MM.1S (cell line): ENCODE results near the gene TTC38.

Experiments
- DNase-seq: peaks from one replicate; pipeline ENCODE4 v3.0.0-alpha.2; 2015
- H2AFZ ChIP-seq: fragments of 300-600 bp; sonication (generic); 2 replicates; pipeline ENCODE4 v1.6.0; 2016; ENCODE audit warnings: antibody characterized with exemption, low read length
- H3F3A ChIP-seq: fragments of 300-600 bp; sonication (generic); 2 replicates; pipeline ENCODE4 v1.6.1; 2016; ENCODE audit warnings: mild to moderate bottlenecking, antibody characterized with exemption, low read length, moderate library complexity, mixed read lengths; ENCODE audit not compliant: insufficient read depth
- H3K27ac ChIP-seq: fragments of 300-600 bp; sonication (generic); 2 replicates; pipeline ENCODE4 v1.5.1; 2016; ENCODE audit warnings: mild to moderate bottlenecking, low read length
- H3K27me3 ChIP-seq: fragments of 300-600 bp; sonication (generic); replicated peaks from 2 replicates; pipeline ENCODE4 v1.6.0; 2016; ENCODE audit warnings: low read length; ENCODE audit not compliant: insufficient read depth
- H3K36me3 ChIP-seq: fragments of 300-600 bp; sonication (generic); replicated peaks from 2 replicates; pipeline ENCODE4 v1.6.1; 2016; ENCODE audit warnings: mild to moderate bottlenecking, low read length, mixed read lengths; ENCODE audit not compliant: insufficient read depth
- H3K4me1 ChIP-seq: fragments of 300-600 bp; sonication (generic); 2 replicates; pipeline ENCODE4 v1.6.1; 2016; ENCODE audit warnings: low read length, mixed read lengths
- H3K4me2 ChIP-seq: fragments of 300-600 bp; sonication (generic); 2 replicates; pipeline ENCODE4 v1.6.0; 2016; ENCODE audit warnings: low read depth, low read length
- H3K4me3 ChIP-seq: fragments of 300-600 bp; sonication (generic); 2 replicates; pipeline ENCODE4 v1.5.1; 2016; ENCODE audit warnings: low read length, mixed read lengths
- H3K79me2 ChIP-seq: fragments of 300-600 bp; sonication (generic); 2 replicates; pipeline ENCODE4 v1.6.1; 2016; ENCODE audit warnings: mixed run types, low read length, mixed read lengths
- H3K9ac ChIP-seq: fragments of 300-600 bp; sonication (generic); 2 replicates; pipeline ENCODE4 v1.6.1; 2016; ENCODE audit warnings: low read length, mixed read lengths
- H3K9me2 ChIP-seq: fragments of 300-600 bp; sonication (generic); replicated peaks from 2 replicates; pipeline ENCODE4 v1.6.1; 2016; ENCODE audit warnings: mild to moderate bottlenecking, low read length, mixed read lengths; ENCODE audit not compliant: insufficient read depth
- H3K9me3 ChIP-seq: fragments of 300-600 bp; sonication (generic); replicated peaks from 2 replicates; pipeline ENCODE4 v1.6.1; 2016; ENCODE audit warnings: mild to moderate bottlenecking, low read length, mixed read lengths; ENCODE audit not compliant: insufficient read depth
- H4K20me1 ChIP-seq: fragments of 300-600 bp; sonication (generic); 2 replicates; pipeline ENCODE4 v1.6.1; 2016; ENCODE audit warnings: mild to moderate bottlenecking, low read length, moderate library complexity, mixed read lengths; ENCODE audit not compliant: insufficient read depth
- EZH2 ChIP-seq: fragments of 300-600 bp; sonication (generic); optimal IDR thresholded peaks from 2 replicates; pipeline ENCODE3; 2017; ENCODE audit warnings: low read depth, mild to moderate bottlenecking, antibody characterized with exemption, low read length, mixed read lengths
- EZH2phosphoT487 ChIP-seq: fragments of 300-600 bp; sonication (generic); IDR thresholded peaks from 2 replicates; pipeline ENCODE4 v1.6.1; 2018; ENCODE audit warnings: antibody characterized with exemption, low read length
- TF ChIP-seq, protein P1 (sequence below): fragments of 300-600 bp; sonication (generic); IDR thresholded peaks from 2 replicates; pipeline ENCODE4 v1.5.1; 2016; ENCODE audit warnings: antibody characterized with exemption, low read length, mixed read lengths

Gene TTC38

DNA sequence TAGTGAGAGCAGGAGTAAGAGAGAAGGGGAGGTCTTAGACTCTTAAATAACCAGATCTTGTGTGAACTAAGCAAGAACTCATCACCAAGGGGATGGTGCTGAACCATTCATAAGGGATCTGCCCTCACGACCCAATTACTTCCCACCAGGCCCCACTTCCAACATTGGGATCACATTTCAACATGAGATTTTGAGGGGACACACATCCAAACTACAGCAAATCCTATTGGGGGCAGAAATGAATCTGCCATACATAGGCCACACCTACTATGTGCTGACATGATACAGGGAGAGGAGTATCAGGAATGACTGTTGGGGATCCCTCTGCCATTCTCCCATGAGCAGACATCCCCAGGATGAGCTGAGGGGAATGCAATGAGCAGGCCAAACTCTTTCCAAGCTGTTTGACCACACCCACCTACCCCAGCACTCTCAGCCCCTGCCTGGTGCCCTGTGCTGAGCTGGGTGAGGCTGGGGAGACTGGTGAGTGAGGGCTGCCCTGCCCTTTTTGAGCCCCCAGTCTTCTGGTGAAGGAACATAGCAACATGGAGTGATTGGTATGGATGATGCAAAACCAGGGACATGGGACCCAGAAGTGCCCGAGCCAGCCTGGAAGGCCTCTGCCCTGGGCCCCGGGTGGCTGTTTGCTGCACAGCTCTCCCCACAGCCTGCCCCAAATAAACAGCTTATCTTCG, 27.6 kb downstream of the TTC38 start:
- TF ChIP-seq, protein P1, sequence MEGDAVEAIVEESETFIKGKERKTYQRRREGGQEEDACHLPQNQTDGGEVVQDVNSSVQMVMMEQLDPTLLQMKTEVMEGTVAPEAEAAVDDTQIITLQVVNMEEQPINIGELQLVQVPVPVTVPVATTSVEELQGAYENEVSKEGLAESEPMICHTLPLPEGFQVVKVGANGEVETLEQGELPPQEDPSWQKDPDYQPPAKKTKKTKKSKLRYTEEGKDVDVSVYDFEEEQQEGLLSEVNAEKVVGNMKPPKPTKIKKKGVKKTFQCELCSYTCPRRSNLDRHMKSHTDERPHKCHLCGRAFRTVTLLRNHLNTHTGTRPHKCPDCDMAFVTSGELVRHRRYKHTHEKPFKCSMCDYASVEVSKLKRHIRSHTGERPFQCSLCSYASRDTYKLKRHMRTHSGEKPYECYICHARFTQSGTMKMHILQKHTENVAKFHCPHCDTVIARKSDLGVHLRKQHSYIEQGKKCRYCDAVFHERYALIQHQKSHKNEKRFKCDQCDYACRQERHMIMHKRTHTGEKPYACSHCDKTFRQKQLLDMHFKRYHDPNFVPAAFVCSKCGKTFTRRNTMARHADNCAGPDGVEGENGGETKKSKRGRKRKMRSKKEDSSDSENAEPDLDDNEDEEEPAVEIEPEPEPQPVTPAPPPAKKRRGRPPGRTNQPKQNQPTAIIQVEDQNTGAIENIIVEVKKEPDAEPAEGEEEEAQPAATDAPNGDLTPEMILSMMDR = no peak
- TF ChIP-seq EZH2phosphoT487 (no peak), EZH2 (no peak)
- H3K4me1 ChIP-seq = peaks cover 41% of the 10 kb centered on the region
- no peaks in the 10 kb centered on the region for H3K9me3 ChIP-seq
- H3K9ac ChIP-seq = peak overlapping the region; percentile 94; the same call in 1 of the 2 replicates
- peaks cover 3% of the 10 kb centered on the region; the same call in 1 of the 2 replicates for H3K36me3 ChIP-seq
- no peaks in the 10 kb centered on the region for H3K27me3 ChIP-seq
- H3K27ac ChIP-seq = peak overlapping the region; percentile 89; the same call in 1 of the 2 replicates
- no peak for DNase-seq
- H3K4me3 ChIP-seq = peak overlapping the region; percentile 83
- H3K79me2 ChIP-seq = peaks cover 45% of the 10 kb centered on the region
- H2AFZ ChIP-seq = peak overlapping the region; percentile 72
- H3K4me2 ChIP-seq = peak overlapping the region; percentile 99
- H3F3A ChIP-seq = peaks cover 40% of the 10 kb centered on the region
- no peaks in the 10 kb centered on the region for H4K20me1 ChIP-seq
- H3K9me2 ChIP-seq = no peaks in the 10 kb centered on the region

DNA sequence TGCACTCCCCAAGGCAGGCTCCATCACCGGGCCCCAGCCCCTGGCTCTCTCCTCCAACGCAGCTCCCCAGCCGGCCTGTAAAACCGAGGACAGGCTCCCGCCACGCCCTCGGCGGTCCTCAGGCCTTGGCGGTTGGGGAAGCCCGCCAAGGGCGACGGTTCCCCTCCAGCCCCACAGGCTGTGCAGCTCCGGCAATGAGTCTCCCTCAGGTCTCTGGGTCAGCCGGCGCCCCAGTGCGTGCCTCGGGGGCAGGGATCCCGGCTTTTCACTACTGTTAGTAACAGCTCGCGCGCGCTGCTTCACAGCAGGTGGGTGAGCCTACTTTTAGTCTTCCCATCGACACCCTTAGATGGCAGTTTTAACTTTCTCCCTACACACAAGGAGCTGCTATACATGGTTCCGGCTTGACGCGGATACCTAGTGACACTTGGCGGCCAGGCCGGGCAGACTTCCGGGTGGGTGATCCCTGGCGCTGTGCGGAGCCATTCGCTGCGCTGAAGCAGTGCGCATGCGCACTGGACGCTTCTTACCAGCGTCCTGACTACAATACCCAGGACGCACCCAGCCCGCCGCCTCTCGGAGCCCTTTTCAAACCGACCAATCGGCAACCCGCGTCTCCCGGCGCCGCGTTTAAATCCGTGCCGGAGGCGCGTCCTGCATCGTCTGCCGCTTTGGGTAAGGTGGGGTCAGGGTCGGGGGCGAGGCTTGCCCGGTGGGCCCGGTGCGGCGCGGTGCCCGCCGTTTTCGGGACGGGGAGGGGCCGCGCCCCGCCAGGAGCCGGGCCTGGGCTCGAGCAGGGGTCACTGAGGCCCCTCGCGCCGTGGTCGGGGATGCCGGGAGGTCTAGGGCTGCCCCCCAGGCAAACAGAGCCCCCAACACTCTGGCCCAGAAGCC, 28.7 kb downstream of the TTC38 start, which contains the start of gene GTSE1:
Gene GTSE1, plus strand, starts transcription at position 614 of the 894 bp plus-strand sequence. CDS start 531 bp downstream, outside the sequence.
- Histone ChIP-seq H3K79me2 (peaks cover 56% of the 10 kb centered on the region), H3K9me2 (no peaks in the 10 kb centered on the region), H3K4me1 (peaks cover 41% of the 10 kb centered on the region), H3K27me3 (no peaks in the 10 kb centered on the region), H3K4me3 (peak within 1 kb of the TSS; percentile 83), H3K4me2 (peak within 1 kb of the TSS; percentile 99), H3K9me3 (no peaks in the 10 kb centered on the region), H3K9ac (peak within 1 kb of the TSS; percentile 94), H3K27ac (peak within 1 kb of the TSS; percentile 89), H4K20me1 (no peaks in the 10 kb centered on the region), H3K36me3 (peaks cover 10% of the 10 kb centered on the region; the same call in 1 of the 2 replicates), H2AFZ (peak within 1 kb of the TSS; percentile 72), H3F3A (peaks cover 40% of the 10 kb centered on the region)
- DNase-seq = peak; percentile 99
- TF ChIP-seq, protein P1 = peak; percentile 20
- no peak for TF ChIP-seq EZH2

DNA sequence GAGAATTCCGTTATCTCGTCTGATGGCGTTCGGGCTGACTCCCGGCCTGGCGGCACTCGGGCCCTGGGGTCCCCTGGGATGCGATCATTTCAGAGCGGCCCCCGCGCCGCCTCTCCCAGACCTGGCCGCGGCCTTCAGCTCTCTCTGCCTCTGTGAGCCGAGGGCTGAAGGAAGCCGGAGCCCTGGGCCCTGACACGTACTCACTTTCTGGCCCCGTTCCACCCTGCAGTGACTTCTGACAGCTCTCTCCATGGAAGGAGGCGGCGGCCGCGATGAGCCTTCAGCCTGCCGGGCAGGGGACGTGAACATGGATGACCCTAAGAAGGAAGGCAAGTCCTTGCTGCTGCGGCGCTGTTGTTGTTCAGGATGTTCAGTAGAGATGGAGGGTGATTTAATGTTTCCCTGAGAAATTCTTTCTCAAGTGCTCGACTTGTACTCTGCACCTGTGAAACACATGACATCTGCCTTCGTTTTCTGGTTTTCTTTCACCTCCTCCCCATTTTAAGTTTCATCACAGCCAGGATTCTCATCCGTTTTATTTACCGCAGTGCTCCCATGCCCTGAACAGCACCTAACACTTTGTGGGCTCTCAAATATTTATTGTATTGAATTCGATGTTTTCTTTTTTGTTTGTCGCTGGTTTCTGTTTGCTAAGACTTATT, 29.5 kb downstream of the TTC38 start:
- H2AFZ ChIP-seq = peak overlapping the region; percentile 40
- no peaks in the 10 kb centered on the region for H4K20me1 ChIP-seq
- peaks cover 10% of the 10 kb centered on the region; the same call in 1 of the 2 replicates for H3K36me3 ChIP-seq
- TF ChIP-seq, protein P1 = no peak
- TF ChIP-seq EZH2 = no peak
- no peak for TF ChIP-seq EZH2phosphoT487
- H3K9me2 ChIP-seq = no peaks in the 10 kb centered on the region
- peak overlapping the region; percentile 99 for H3K4me2 ChIP-seq
- peak overlapping the region; percentile 83 for H3K4me3 ChIP-seq
- peak; percentile 36 for DNase-seq
- peak overlapping the region; percentile 94 for H3K9ac ChIP-seq
- peaks cover 39% of the 10 kb centered on the region for H3K4me1 ChIP-seq
- peak overlapping the region; percentile 42; the same call in 1 of the 2 replicates for H3K27ac ChIP-seq
- H3K9me3 ChIP-seq = no peaks in the 10 kb centered on the region
- H3K79me2 ChIP-seq = peaks cover 63% of the 10 kb centered on the region
- H3F3A ChIP-seq = peaks cover 36% of the 10 kb centered on the region
- H3K27me3 ChIP-seq = no peaks in the 10 kb centered on the region
